Left lung (tissue), 10 donors: ENCODE data around the gene HIVEP1. TPM values are rescaled to one million over a fixed set of nuclear protein-coding genes. Genes with fewer than 3 reads are reported as not detected.

ENCODE experiments used
- ATAC-seq: fragments of 200-7000 bp; cut with Tn5 transposase; one replicate; pipeline ENCODE4 v1.9.1; 2020; ENCODE audit warnings: moderate library complexity
- DNase-seq, 4 donors: peaks; one replicate each; pipeline ENCODE4 v3.0.0-alpha.2; 2013 to 2020
- H3K27ac ChIP-seq, 2 donors: fragments of 200-600 bp; sonication (generic) in 1 of 2; one replicate each; pipeline versions ENCODE4 v1.5.0 to v1.8.0; 2020 to 2021
- H3K27me3 ChIP-seq, 2 donors: fragments of 200-600 bp; sonication (generic) in 1 of 2; one replicate each; pipeline versions ENCODE4 v1.5.0 to v1.8.0; 2020 to 2021
- H3K36me3 ChIP-seq, 2 donors: fragments of 200-600 bp; sonication (generic) in 1 of 2; one replicate each; pipeline versions ENCODE4 v1.5.0 to v1.8.0; 2020 to 2021
- H3K4me1 ChIP-seq, 2 donors: fragments of 200-600 bp; one replicate each; pipeline ENCODE4 v1.8.0; 2021
- H3K4me3 ChIP-seq, 2 donors: fragments of 200-600 bp; sonication (generic) in 1 of 2; one replicate each; pipeline versions ENCODE4 v1.5.0 to v1.8.0; 2020 to 2021; ENCODE audit warnings: mild to moderate bottlenecking in 1 of 2
- H3K9me3 ChIP-seq, 2 donors: fragments of 200-600 bp; sonication (generic) in 1 of 2; one replicate each; pipeline versions ENCODE4 v1.5.0 to v1.8.0; 2020 to 2021
- intact Hi-C, 2 donors: fragments of 100-400 bp; cut with DNase I; formaldehyde crosslinking; loops; one replicate each; pipeline versions ENCODE4 v1.11.2 to v1.14.2; 2022
- polyA plus RNA-seq, 6 donors: library from polyadenylated mRNA; unstranded; fragments of 120-200 nt; gene quantifications; one replicate each; pipeline ENCODE4 v1.2.1, GENCODE V29; 2013; ENCODE audit not compliant: insufficient read length in 6 of 6
- total RNA-seq, 2 donors: library from RNA; stranded (reverse); fragmentation: NEBNext Ultra II Directional; extraction: Animal tissue kit (Norgen Biotek cat#: 25700); gene quantifications; one replicate each; pipeline ENCODE4 v1.2.1, GENCODE V29; 2021
- TF ChIP-seq, protein P1 (sequence below), 2 donors: fragments of 200-600 bp; sonication (generic) in 1 of 2; IDR thresholded peaks; one replicate each; pipeline versions ENCODE4 v1.5.0 to v1.8.0; 2021; ENCODE audit warnings: antibody characterized with exemption in 2 of 2
- donor health status: DM: no; HTN: yes; CAD: no.
- donor health status: DM: no; HTN: no; CAD: no.

The HIVEP1 gene
- total and polyA plus RNA-seq, 8 donors = 24.1 to 35.9 (median 29.0) TPM

DNA sequence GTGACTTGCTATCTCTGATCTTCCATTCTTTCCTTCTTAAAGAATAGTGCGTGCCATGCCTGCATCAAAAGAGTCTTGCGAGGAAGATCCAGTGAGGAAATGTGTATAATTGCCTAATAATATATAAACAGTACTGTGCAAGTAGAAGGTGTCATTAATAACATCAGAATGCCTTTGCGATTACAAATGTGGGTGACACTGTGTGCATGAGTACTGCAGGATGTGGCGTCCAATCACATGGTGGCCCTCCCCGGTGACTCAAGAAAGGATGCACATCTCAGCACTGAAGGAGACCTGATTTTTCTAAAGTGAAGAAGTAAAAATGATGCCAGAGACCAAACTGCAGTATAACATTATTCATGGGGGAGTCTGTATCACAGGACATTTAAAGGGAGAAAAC, 170.6 kb downstream of the HIVEP1 start:
- TF ChIP-seq, protein P1, sequence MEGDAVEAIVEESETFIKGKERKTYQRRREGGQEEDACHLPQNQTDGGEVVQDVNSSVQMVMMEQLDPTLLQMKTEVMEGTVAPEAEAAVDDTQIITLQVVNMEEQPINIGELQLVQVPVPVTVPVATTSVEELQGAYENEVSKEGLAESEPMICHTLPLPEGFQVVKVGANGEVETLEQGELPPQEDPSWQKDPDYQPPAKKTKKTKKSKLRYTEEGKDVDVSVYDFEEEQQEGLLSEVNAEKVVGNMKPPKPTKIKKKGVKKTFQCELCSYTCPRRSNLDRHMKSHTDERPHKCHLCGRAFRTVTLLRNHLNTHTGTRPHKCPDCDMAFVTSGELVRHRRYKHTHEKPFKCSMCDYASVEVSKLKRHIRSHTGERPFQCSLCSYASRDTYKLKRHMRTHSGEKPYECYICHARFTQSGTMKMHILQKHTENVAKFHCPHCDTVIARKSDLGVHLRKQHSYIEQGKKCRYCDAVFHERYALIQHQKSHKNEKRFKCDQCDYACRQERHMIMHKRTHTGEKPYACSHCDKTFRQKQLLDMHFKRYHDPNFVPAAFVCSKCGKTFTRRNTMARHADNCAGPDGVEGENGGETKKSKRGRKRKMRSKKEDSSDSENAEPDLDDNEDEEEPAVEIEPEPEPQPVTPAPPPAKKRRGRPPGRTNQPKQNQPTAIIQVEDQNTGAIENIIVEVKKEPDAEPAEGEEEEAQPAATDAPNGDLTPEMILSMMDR (IDR thresholded peaks at IDR 0.05) = no peak
- no peak for DNase-seq
- Histone ChIP-seq H3K9me3 (no peaks in the 10 kb centered on the region), H3K27me3 (no peaks in the 10 kb centered on the region), H3K4me1 (no peaks in the 10 kb centered on the region), H3K4me3 (no peak overlapping the region), H3K36me3 (no peaks in the 10 kb centered on the region), H3K27ac (no peak overlapping the region)
- intact Hi-C loops = no loop called here
- ATAC-seq = no peak

DNA sequence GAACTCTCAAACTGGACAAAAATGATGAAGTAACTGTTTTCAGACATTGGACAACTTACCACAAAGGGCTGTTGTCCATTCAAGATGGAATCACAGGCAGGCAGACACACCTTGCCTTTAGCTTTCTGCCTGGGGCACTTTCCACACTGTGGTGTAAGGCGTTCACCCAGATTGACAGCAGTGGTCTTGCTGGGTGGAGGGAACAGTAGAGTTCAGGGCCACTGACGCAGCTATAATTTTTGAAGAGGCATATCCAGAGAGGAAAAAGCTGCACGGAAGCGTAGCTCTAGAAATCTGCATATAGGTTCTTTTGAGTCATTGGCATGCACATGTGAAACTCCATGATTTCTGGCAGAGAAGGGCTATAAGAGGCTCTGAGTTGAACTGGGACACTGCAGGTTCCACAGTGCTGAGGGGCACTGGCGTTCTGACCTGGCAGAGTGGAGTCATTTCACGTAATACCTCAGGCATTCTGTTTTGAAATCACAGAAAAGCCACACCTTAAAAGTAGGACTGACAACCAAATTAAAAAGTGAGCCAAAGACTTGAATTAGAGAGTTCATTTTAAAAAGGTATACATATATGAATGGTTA, 173.1 kb downstream of the HIVEP1 start:
- Histone ChIP-seq H3K4me1 (no peaks in the 10 kb centered on the region), H3K27ac (no peak overlapping the region), H3K4me3 (no peak overlapping the region), H3K27me3 (no peaks in the 10 kb centered on the region), H3K9me3 (no peaks in the 10 kb centered on the region), H3K36me3 (no peaks in the 10 kb centered on the region)
- TF ChIP-seq, protein P1 (IDR thresholded peaks at IDR 0.05) = no peak
- intact Hi-C loops = no loop called here
- ATAC-seq (no peak), DNase-seq (no peak)

DNA sequence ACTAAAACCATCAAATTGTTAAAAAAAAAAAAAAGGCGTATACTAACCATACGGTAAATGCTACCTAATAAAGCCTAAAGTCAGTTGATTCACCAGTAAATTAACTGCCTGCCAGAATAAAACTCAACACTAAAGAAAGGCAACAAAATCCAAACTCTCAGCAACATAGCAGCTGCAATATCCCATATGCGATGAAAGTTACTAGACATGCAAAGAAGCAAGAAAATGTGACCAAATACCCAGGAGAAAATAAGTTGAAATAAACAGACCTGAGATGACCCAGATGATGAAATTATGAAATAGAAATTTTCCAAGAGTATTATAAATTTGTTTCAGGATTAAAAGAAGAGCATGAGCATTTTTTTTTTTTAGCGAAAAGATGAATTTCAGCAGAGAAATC, 174.4 kb downstream of the HIVEP1 start:
- no peak for DNase-seq
- Histone ChIP-seq H3K27me3 (no peaks in the 10 kb centered on the region), H3K27ac (no peak overlapping the region), H3K9me3 (no peaks in the 10 kb centered on the region), H3K4me3 (no peak overlapping the region), H3K36me3 (no peaks in the 10 kb centered on the region), H3K4me1 (no peaks in the 10 kb centered on the region)
- TF ChIP-seq, protein P1 (IDR thresholded peaks at IDR 0.05) = no peak
- intact Hi-C loops = no loop called here
- no peak for ATAC-seq

DNA sequence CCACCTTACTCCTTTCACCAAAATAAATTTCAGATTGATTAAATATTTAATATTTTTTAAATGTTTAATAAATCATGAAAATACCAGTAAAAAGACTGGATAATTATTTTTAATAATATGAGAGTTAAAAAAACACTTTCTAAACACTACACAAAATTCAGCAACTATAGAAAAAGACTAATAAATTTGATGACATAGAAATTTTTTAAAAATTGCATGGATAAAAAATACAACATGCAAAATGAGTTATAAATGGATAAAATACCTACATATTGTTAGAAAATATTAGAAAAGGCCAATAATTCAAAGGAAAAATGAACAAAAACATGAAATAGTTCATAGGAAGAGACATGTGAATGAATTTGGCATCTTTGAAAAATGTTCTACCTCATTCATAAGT, 177.0 kb downstream of the HIVEP1 start:
- Histone ChIP-seq H3K27me3 (no peaks in the 10 kb centered on the region), H3K9me3 (no peaks in the 10 kb centered on the region), H3K4me1 (no peaks in the 10 kb centered on the region), H3K27ac (no peak overlapping the region), H3K36me3 (no peaks in the 10 kb centered on the region), H3K4me3 (no peak overlapping the region)
- no peak for ATAC-seq
- intact Hi-C loops = no loop called here
- TF ChIP-seq, protein P1 (IDR thresholded peaks at IDR 0.05) = no peak
- DNase-seq = no peak

DNA sequence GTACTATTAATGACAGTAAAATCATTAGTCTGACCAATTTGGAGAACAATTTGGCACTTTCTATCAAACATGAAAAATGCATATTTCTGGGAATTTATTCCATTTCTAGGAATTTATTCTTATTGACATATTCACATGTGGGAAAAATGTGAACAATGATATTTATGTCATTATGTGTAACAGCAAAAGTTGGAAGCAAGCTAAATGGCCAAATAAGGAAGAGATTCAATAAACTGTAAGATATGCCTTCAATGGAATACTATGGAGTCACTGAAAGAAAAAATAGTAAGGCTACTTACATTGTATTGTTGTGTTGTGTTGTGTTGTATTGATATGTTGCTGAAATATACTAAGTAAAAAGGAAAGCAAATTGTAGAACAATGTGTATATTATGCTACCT, 177.5 kb downstream of the HIVEP1 start:
- TF ChIP-seq, protein P1 (IDR thresholded peaks at IDR 0.05) = no peak
- H3K27ac ChIP-seq = no peak overlapping the region
- intact Hi-C loops = no loop called here
- H3K27me3 ChIP-seq = no peaks in the 10 kb centered on the region
- H3K36me3 ChIP-seq = no peaks in the 10 kb centered on the region
- ATAC-seq = no peak
- H3K4me1 ChIP-seq = no peaks in the 10 kb centered on the region
- no peaks in the 10 kb centered on the region for H3K9me3 ChIP-seq
- DNase-seq = no peak
- H3K4me3 ChIP-seq = no peak overlapping the region
